Ascending aorta (tissue), 2 donors: Measurements from ENCODE around the gene CADPS2. TPM values are rescaled to one million over a fixed set of nuclear protein-coding genes. Genes with fewer than 3 reads are reported as not detected.
A peak's percentile ranks its signal among the peaks of the same experiment; 100 is the strongest.

Experiments
- DNase-seq, 2 donors: peaks; one replicate each; pipeline ENCODE4 v3.0.0-alpha.2; 2019; ENCODE audit warnings: low spot score in 2 of 2
- H3K27ac ChIP-seq, 2 donors: fragments of 200-600 bp; sonication (generic); one replicate each; pipeline ENCODE4 v1.5.1; 2016 to 2017; ENCODE audit warnings: mild to moderate bottlenecking in 1 of 2
- H3K27me3 ChIP-seq: fragments of 200-600 bp; sonication (generic); one replicate; pipeline ENCODE4 v1.5.1; 2017
- H3K36me3 ChIP-seq, 2 donors: fragments of 200-600 bp; sonication (generic); one replicate each; pipeline ENCODE4 v1.5.1; 2016
- H3K4me1 ChIP-seq, 2 donors: fragments of 200-600 bp; sonication (generic); one replicate each; pipeline ENCODE4 v1.5.1; 2016 to 2017; ENCODE audit warnings: mild to moderate bottlenecking in 1 of 2
- H3K4me3 ChIP-seq, 2 donors: fragments of 200-600 bp; sonication (generic); one replicate each; pipeline ENCODE4 v1.5.1; 2016 to 2017; ENCODE audit warnings: mild to moderate bottlenecking in 1 of 2
- H3K9me3 ChIP-seq, 2 donors: fragments of 200-600 bp; sonication (generic); one replicate each; pipeline ENCODE4 v1.5.1; 2016
- CTCF ChIP-seq, 3 experiments: fragments of 200-600 bp in 2 of 3; fragments of 450-650 bp in 1 of 3; sonication (generic) in 2 of 3; IDR thresholded peaks; one replicate each; pipeline ENCODE4 v1.5.1; 2016 to 2019; ENCODE audit warnings: antibody characterized with exemption in 3 of 3, mild to moderate bottlenecking in 1 of 3, moderate library complexity in 1 of 3
- intact Hi-C: fragments of 100-400 bp; cut with DNase I; formaldehyde crosslinking; loops from one replicate; pipeline ENCODE4 v1.15.1; 2023
- total RNA-seq: library from RNA; depleted of rRNA; stranded (reverse); fragments of >200 nt; gene quantifications from one replicate; pipeline ENCODE4 v1.1.0, GENCODE V29; 2016

The CADPS2 gene
- total RNA-seq, 1 donor from 2014 or later: 31.8 TPM

GRCh38 chr7:122674502-122674901 lies 211.8 kb downstream of the CADPS2 start:
- TF ChIP-seq CTCF (IDR thresholded peaks at IDR 0.05): no peak
- Histone ChIP-seq H3K9me3 (no peaks in the 10 kb centered on the region), H3K36me3 (no peaks in the 10 kb centered on the region), H3K4me1 (no peaks in the 10 kb centered on the region), H3K27ac (no peak overlapping the region), H3K27me3 (no peaks in the 10 kb centered on the region), H3K4me3 (peak overlapping the region; percentile 8 to 18)
- intact Hi-C loops: no loop called here
- no peak for DNase-seq

GRCh38 chr7:122673951-122674350 lies 212.3 kb downstream of the CADPS2 start:
- H3K4me3 ChIP-seq: no peak overlapping the region
- no peaks in the 10 kb centered on the region for H3K36me3 ChIP-seq
- H3K9me3 ChIP-seq: no peaks in the 10 kb centered on the region
- no peak overlapping the region for H3K27ac ChIP-seq
- no peak for TF ChIP-seq CTCF (IDR thresholded peaks at IDR 0.05)
- H3K4me1 ChIP-seq: no peaks in the 10 kb centered on the region
- DNase-seq: no peak
- no peaks in the 10 kb centered on the region for H3K27me3 ChIP-seq
- intact Hi-C loops: no loop called here

GRCh38 chr7:122672536-122672935 lies 213.7 kb downstream of the CADPS2 start:
- no peaks in the 10 kb centered on the region for H3K4me1 ChIP-seq
- no peak overlapping the region for H3K27ac ChIP-seq
- no peaks in the 10 kb centered on the region for H3K27me3 ChIP-seq
- no peak for TF ChIP-seq CTCF (IDR thresholded peaks at IDR 0.05)
- intact Hi-C loops: no loop called here
- no peaks in the 10 kb centered on the region for H3K9me3 ChIP-seq
- no peak for DNase-seq
- H3K4me3 ChIP-seq: no peak overlapping the region
- no peaks in the 10 kb centered on the region for H3K36me3 ChIP-seq

- H3K27ac ChIP-seq: no peak overlapping the region
- H3K9me3 ChIP-seq: no peaks in the 10 kb centered on the region
- H3K4me3 ChIP-seq: no peak overlapping the region
- no peaks in the 10 kb centered on the region for H3K36me3 ChIP-seq
- intact Hi-C loops: no loop called here
- no peak for TF ChIP-seq CTCF (IDR thresholded peaks at IDR 0.05)
- no peaks in the 10 kb centered on the region for H3K4me1 ChIP-seq
- no peaks in the 10 kb centered on the region for H3K27me3 ChIP-seq
- no peak for DNase-seq
These were observed 222.5 kb downstream of the CADPS2 start for GRCh38 chr7:122663733-122664132.

GRCh38 chr7:122658856-122659255 lies 227.4 kb downstream of the CADPS2 start:
- Histone ChIP-seq H3K27me3 (no peaks in the 10 kb centered on the region), H3K9me3 (no peaks in the 10 kb centered on the region), H3K36me3 (no peaks in the 10 kb centered on the region), H3K4me3 (no peak overlapping the region), H3K4me1 (no peaks in the 10 kb centered on the region), H3K27ac (no peak overlapping the region)
- TF ChIP-seq CTCF (IDR thresholded peaks at IDR 0.05): no peak
- no peak for DNase-seq
- intact Hi-C loops: no loop called here

GRCh38 chr7:122653685-122654084 lies 232.6 kb downstream of the CADPS2 start:
- Histone ChIP-seq H3K36me3 (no peaks in the 10 kb centered on the region), H3K9me3 (no peaks in the 10 kb centered on the region), H3K4me1 (no peaks in the 10 kb centered on the region), H3K4me3 (no peak overlapping the region), H3K27me3 (no peaks in the 10 kb centered on the region), H3K27ac (no peak overlapping the region)
- TF ChIP-seq CTCF (IDR thresholded peaks at IDR 0.05): no peak
- intact Hi-C loops: no loop called here
- DNase-seq: no peak
